DOHH2 (cell line): ENCODE measurements around the gene SMOC1.

Experiments used
- EZH2phosphoT487 ChIP-seq: fragments of 200-600 bp; sonication (generic); IDR thresholded peaks from 2 replicates; pipeline ENCODE4 v1.6.1; 2017; ENCODE audit warnings: borderline replicate concordance, mild to moderate bottlenecking, antibody characterized with exemption, low read length, moderate library complexity, mixed read lengths
- TF ChIP-seq, protein P1 (sequence below): fragments of 200-600 bp; sonication (generic); IDR thresholded peaks from one replicate; pipeline ENCODE4 v1.5.1; 2014; ENCODE audit warnings: antibody characterized with exemption, mild to moderate bottlenecking, low read depth, low read length; ENCODE audit not compliant: poor library complexity, severe bottlenecking

DNA sequence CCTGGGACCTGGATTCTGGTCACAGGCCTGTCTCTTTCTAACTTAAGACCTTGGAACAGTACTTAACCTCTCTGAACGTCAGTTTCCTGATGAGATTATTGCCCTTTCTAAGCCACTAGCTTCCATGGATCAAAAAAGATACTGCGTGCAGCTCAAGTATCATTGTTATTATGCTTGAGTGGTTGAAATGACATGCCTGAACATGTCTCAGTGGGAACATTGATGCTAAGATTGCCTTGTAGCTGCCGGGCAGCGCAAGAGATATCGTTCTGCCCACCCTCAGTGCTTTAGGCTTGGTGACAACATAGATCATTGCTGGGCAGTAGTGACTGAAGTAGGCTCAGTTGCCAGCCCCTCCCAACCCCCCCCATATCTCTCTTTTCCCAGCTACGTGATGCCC lies 131.9 kb downstream of the SMOC1 start:
- TF ChIP-seq, protein P1, sequence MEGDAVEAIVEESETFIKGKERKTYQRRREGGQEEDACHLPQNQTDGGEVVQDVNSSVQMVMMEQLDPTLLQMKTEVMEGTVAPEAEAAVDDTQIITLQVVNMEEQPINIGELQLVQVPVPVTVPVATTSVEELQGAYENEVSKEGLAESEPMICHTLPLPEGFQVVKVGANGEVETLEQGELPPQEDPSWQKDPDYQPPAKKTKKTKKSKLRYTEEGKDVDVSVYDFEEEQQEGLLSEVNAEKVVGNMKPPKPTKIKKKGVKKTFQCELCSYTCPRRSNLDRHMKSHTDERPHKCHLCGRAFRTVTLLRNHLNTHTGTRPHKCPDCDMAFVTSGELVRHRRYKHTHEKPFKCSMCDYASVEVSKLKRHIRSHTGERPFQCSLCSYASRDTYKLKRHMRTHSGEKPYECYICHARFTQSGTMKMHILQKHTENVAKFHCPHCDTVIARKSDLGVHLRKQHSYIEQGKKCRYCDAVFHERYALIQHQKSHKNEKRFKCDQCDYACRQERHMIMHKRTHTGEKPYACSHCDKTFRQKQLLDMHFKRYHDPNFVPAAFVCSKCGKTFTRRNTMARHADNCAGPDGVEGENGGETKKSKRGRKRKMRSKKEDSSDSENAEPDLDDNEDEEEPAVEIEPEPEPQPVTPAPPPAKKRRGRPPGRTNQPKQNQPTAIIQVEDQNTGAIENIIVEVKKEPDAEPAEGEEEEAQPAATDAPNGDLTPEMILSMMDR, result no peak
- no peak for TF ChIP-seq EZH2phosphoT487
